Neural cell (in vitro differentiated cells): ENCODE data around the gene TSPAN14. TPM values are rescaled to one million over a fixed set of nuclear protein-coding genes. Genes with fewer than 3 reads are reported as not detected.

ENCODE experiments used
- H2AFZ ChIP-seq: fragments of 200-600, 300-800 bp; sonication (generic), shearing (Covaris generic); 2 replicates; pipeline ENCODE4 v1.6.0; 2014; ENCODE audit warnings: low read depth, mild to moderate bottlenecking, antibody characterized with exemption, low read length, moderate library complexity
- H3F3A ChIP-seq: fragments of 200-600 bp; shearing (Covaris generic); 2 replicates; pipeline ENCODE4 v1.6.1; 2016; ENCODE audit warnings: mild to moderate bottlenecking, moderate library complexity, mixed read lengths, antibody characterized with exemption, low read length; ENCODE audit not compliant: insufficient read depth, poor library complexity, severe bottlenecking
- H3K27ac ChIP-seq: fragments of 200-600, 300-800 bp; sonication (generic), shearing (Covaris generic); 2 replicates; pipeline ENCODE4 v1.5.1; 2014; ENCODE audit warnings: mild to moderate bottlenecking, low read length, moderate library complexity
- H3K27me3 ChIP-seq: fragments of 300-800, 200-600 bp; sonication (generic), shearing (Covaris generic); 2 replicates; pipeline ENCODE4 v1.6.0; 2014; ENCODE audit warnings: mild to moderate bottlenecking, low read depth, low read length, moderate library complexity; ENCODE audit not compliant: insufficient read depth
- H3K36me3 ChIP-seq: fragments of 300-800, 200-600 bp; sonication (generic), shearing (Covaris generic); 2 replicates; pipeline ENCODE4 v1.5.1; 2014; ENCODE audit warnings: mild to moderate bottlenecking, antibody characterized with exemption, low read length, moderate library complexity; ENCODE audit not compliant: insufficient read depth
- H3K4me2 ChIP-seq: fragments of 300-800, 200-600 bp; sonication (generic), shearing (Covaris generic); 2 replicates; pipeline ENCODE4 v1.6.0; 2014; ENCODE audit warnings: mild to moderate bottlenecking, low read length
- H3K4me3 ChIP-seq: fragments of 300-800, 200-600 bp; sonication (generic), shearing (Covaris generic); 2 replicates; pipeline ENCODE4 v1.5.1; 2014; ENCODE audit warnings: mild to moderate bottlenecking, low read length, moderate library complexity
- H3K79me2 ChIP-seq: fragments of 200-600 bp; shearing (Covaris generic); replicated peaks from 2 replicates; pipeline ENCODE4 v1.6.0; 2014; ENCODE audit warnings: mild to moderate bottlenecking, low read length, moderate library complexity; ENCODE audit not compliant: insufficient read depth
- H3K9ac ChIP-seq: fragments of 300-800, 200-600 bp; sonication (generic), shearing (Covaris generic); 2 replicates; pipeline ENCODE4 v1.6.1; 2016; ENCODE audit warnings: mild to moderate bottlenecking, low read length, mixed read lengths
- H3K9me2 ChIP-seq: fragments of 200-600 bp; shearing (Covaris generic); 2 replicates; pipeline ENCODE4 v1.6.1; 2016; ENCODE audit warnings: mild to moderate bottlenecking, low read length, mixed read lengths; ENCODE audit not compliant: insufficient read depth
- H3K9me3 ChIP-seq: fragments of 200-600, 300-800 bp; sonication (generic), shearing (Covaris generic); 2 replicates; pipeline ENCODE4 v1.6.1; 2016; ENCODE audit warnings: mild to moderate bottlenecking, mixed run types, low read length, moderate library complexity, mixed read lengths
- H4K20me1 ChIP-seq: fragments of 200-600 bp; shearing (Covaris generic); 2 replicates; pipeline ENCODE4 v1.6.1; 2016; ENCODE audit warnings: mild to moderate bottlenecking, mixed run types; ENCODE audit not compliant: insufficient read depth
- EP300 ChIP-seq: fragments of 450-650 bp; conservative IDR thresholded peaks from 2 replicates; pipeline ENCODE4 v1.6.1; 2014; ENCODE audit warnings: antibody characterized with exemption, mild to moderate bottlenecking, moderate library complexity; ENCODE audit not compliant: poor library complexity, severe bottlenecking
- EZH2 ChIP-seq: fragments of 200-600, 300-800 bp; shearing (Covaris generic), sonication (generic); IDR thresholded peaks from 2 replicates; pipeline ENCODE4 v1.6.1; 2014; ENCODE audit warnings: antibody characterized with exemption, low read length, borderline replicate concordance, mild to moderate bottlenecking; ENCODE audit not compliant: insufficient read depth, poor library complexity, severe bottlenecking
- MXI1 ChIP-seq: fragments of 450-650 bp; conservative IDR thresholded peaks from 2 replicates; pipeline ENCODE4 v1.6.1; 2014; ENCODE audit warnings: antibody characterized with exemption, mild to moderate bottlenecking; ENCODE audit not compliant: poor library complexity, severe bottlenecking
- POLR2AphosphoS5 ChIP-seq: IDR thresholded peaks from 2 replicates; pipeline ENCODE4 v1.6.1; 2012
- RAD21 ChIP-seq: fragments of 450-650 bp; conservative IDR thresholded peaks from 2 replicates; pipeline ENCODE4 v1.6.1; 2014; ENCODE audit warnings: antibody characterized with exemption, mild to moderate bottlenecking, moderate library complexity
- SMC3 ChIP-seq: fragments of 450-650 bp; conservative IDR thresholded peaks from 2 replicates; pipeline ENCODE4 v1.6.1; 2014; ENCODE audit warnings: antibody characterized with exemption, mild to moderate bottlenecking, moderate library complexity; ENCODE audit not compliant: poor library complexity
- TAF1 ChIP-seq: IDR thresholded peaks from 2 replicates; pipeline ENCODE4 v1.6.1; 2012; ENCODE audit warnings: low read depth
- polyA plus RNA-seq: library from polyadenylated mRNA; depleted of rRNA; stranded (reverse); fragments of >200 nt; gene quantifications from 2 replicates; pipeline ENCODE4 v1.2.3, GENCODE V29; 2014
- TF ChIP-seq, protein P1 (sequence below): IDR thresholded peaks from 2 replicates; pipeline ENCODE4 v1.6.1; 2012; ENCODE audit warnings: borderline replicate concordance
- TF ChIP-seq, protein P2 (sequence below): fragments of 450-650 bp; IDR thresholded peaks from 2 replicates; pipeline ENCODE4 v1.5.1; 2014; ENCODE audit warnings: antibody characterized with exemption, mild to moderate bottlenecking, moderate library complexity; ENCODE audit not compliant: poor library complexity, severe bottlenecking

Gene TSPAN14
- polyA plus RNA-seq, 1 donor from 2014 or later = 26.3 TPM

DNA sequence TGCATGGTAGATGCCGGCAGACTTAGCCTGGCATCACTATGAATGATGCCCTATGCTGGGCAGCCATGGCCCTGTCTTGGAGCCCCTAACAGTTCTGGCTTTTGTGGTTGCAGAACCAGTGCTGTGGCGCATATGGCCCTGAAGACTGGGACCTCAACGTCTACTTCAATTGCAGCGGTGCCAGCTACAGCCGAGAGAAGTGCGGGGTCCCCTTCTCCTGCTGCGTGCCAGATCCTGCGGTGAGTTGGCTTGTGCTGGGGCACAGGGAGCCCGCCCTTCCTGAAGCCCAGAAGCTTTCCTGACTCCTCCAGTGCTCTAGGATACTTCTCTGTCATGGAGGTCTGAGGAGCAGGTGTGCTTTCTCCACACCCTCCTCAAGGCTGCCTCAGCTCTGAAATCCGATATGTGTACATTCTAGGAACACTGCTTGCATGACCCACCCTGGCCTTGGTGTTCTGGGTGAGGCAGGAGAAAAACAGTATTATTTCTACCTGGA, 58.0 kb downstream of the TSPAN14 start:
- H3K9me2 ChIP-seq = no peaks in the 10 kb centered on the region
- H3F3A ChIP-seq = no peaks in the 10 kb centered on the region
- H3K4me3 ChIP-seq = no peak overlapping the region
- H3K27ac ChIP-seq = no peak overlapping the region
- peaks cover 5% of the 10 kb centered on the region for H3K36me3 ChIP-seq
- H3K9ac ChIP-seq = no peak overlapping the region
- TF ChIP-seq EZH2 (no peak), SMC3 (no peak), RAD21 (no peak)
- no peak overlapping the region for H2AFZ ChIP-seq
- H3K9me3 ChIP-seq = no peaks in the 10 kb centered on the region
- H3K79me2 ChIP-seq = no peaks in the 10 kb centered on the region
- H3K4me2 ChIP-seq = no peak overlapping the region
- no peaks in the 10 kb centered on the region for H3K27me3 ChIP-seq
- H4K20me1 ChIP-seq = no peaks in the 10 kb centered on the region

DNA sequence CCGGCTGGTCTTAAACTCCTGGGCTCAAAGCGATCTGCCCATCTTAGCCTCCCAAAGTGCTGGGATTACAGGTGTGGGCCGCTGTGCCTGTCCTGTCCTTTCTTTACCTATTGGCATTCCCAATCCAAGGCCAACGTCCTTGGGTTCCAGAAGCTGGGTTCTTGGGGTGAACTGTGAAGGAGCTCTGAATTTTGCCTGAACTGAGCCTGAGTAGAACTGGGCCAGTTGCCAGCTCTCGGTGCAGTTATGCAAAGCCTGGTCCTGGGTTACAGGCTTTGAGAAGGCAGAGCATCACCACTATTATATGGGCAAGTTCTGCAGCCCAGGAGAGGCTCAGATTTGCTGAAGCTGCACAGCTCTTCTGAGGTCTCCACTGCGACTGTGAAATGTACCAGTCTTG, 59.0 kb downstream of the TSPAN14 start:
- H3K9me3 ChIP-seq = no peaks in the 10 kb centered on the region
- no peak overlapping the region for H3K9ac ChIP-seq
- H4K20me1 ChIP-seq = no peaks in the 10 kb centered on the region
- TF ChIP-seq MXI1 (no peak), RAD21 (no peak), SMC3 (no peak), TAF1 (no peak), EP300 (no peak), POLR2AphosphoS5 (no peak), EZH2 (no peak)
- TF ChIP-seq, protein P1, sequence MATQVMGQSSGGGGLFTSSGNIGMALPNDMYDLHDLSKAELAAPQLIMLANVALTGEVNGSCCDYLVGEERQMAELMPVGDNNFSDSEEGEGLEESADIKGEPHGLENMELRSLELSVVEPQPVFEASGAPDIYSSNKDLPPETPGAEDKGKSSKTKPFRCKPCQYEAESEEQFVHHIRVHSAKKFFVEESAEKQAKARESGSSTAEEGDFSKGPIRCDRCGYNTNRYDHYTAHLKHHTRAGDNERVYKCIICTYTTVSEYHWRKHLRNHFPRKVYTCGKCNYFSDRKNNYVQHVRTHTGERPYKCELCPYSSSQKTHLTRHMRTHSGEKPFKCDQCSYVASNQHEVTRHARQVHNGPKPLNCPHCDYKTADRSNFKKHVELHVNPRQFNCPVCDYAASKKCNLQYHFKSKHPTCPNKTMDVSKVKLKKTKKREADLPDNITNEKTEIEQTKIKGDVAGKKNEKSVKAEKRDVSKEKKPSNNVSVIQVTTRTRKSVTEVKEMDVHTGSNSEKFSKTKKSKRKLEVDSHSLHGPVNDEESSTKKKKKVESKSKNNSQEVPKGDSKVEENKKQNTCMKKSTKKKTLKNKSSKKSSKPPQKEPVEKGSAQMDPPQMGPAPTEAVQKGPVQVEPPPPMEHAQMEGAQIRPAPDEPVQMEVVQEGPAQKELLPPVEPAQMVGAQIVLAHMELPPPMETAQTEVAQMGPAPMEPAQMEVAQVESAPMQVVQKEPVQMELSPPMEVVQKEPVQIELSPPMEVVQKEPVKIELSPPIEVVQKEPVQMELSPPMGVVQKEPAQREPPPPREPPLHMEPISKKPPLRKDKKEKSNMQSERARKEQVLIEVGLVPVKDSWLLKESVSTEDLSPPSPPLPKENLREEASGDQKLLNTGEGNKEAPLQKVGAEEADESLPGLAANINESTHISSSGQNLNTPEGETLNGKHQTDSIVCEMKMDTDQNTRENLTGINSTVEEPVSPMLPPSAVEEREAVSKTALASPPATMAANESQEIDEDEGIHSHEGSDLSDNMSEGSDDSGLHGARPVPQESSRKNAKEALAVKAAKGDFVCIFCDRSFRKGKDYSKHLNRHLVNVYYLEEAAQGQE = no peak
- TF ChIP-seq, protein P2, sequence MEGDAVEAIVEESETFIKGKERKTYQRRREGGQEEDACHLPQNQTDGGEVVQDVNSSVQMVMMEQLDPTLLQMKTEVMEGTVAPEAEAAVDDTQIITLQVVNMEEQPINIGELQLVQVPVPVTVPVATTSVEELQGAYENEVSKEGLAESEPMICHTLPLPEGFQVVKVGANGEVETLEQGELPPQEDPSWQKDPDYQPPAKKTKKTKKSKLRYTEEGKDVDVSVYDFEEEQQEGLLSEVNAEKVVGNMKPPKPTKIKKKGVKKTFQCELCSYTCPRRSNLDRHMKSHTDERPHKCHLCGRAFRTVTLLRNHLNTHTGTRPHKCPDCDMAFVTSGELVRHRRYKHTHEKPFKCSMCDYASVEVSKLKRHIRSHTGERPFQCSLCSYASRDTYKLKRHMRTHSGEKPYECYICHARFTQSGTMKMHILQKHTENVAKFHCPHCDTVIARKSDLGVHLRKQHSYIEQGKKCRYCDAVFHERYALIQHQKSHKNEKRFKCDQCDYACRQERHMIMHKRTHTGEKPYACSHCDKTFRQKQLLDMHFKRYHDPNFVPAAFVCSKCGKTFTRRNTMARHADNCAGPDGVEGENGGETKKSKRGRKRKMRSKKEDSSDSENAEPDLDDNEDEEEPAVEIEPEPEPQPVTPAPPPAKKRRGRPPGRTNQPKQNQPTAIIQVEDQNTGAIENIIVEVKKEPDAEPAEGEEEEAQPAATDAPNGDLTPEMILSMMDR = no peak
- peaks cover 7% of the 10 kb centered on the region for H3K36me3 ChIP-seq
- H3K27me3 ChIP-seq = no peaks in the 10 kb centered on the region
- no peak overlapping the region for H2AFZ ChIP-seq
- no peaks in the 10 kb centered on the region for H3K9me2 ChIP-seq
- H3K79me2 ChIP-seq = no peaks in the 10 kb centered on the region
- H3F3A ChIP-seq = no peaks in the 10 kb centered on the region
- H3K27ac ChIP-seq = no peak overlapping the region
- H3K4me2 ChIP-seq = no peak overlapping the region
- H3K4me3 ChIP-seq = no peak overlapping the region
